GM23338 (cell line): ENCODE data around the gene COL18A1. TPM values are rescaled to one million over a fixed set of nuclear protein-coding genes. Genes with fewer than 3 reads are reported as not detected.

Source experiments
- EZH2 ChIP-seq: fragments of 200-600 bp; sonication (generic); IDR thresholded peaks from one replicate; pipeline ENCODE4 v1.8.0; 2017; ENCODE audit warnings: antibody characterized with exemption, mild to moderate bottlenecking, low read depth; ENCODE audit not compliant: unreplicated experiment
- POLR2AphosphoS5 ChIP-seq: IDR thresholded peaks from 2 replicates; pipeline ENCODE4 v1.6.1; 2016; ENCODE audit warnings: antibody characterized with exemption, low read depth
- STAT1 ChIP-seq: IDR thresholded peaks from one replicate; pipeline ENCODE4 v1.6.1; 2016; ENCODE audit warnings: antibody characterized with exemption; ENCODE audit not compliant: unreplicated experiment
- ZNF114 ChIP-seq: fragments of 250-450 bp; sonication (Bioruptor Pico); IDR thresholded peaks from 2 replicates; pipeline ENCODE4 v1.5.0; 2020; ENCODE audit warnings: mild to moderate bottlenecking, moderate library complexity
- ZNF331 ChIP-seq: fragments of 250-450 bp; sonication (Bioruptor Pico); IDR thresholded peaks from 2 replicates; pipeline ENCODE4 v1.5.0; 2020; ENCODE audit warnings: low read depth, mild to moderate bottlenecking, moderate library complexity
- polyA plus RNA-seq: library from polyadenylated mRNA; unstranded; fragments of >200 nt; fragmentation: Nextera tagmentation; extraction: Ambion mirVana; gene quantifications from 2 replicates; pipeline ENCODE4 v1.2.1, GENCODE V29; 2016
- total RNA-seq: library from RNA; depleted of rRNA; stranded (reverse); fragments of >200 nt; shearing (Covaris generic); gene quantifications from 2 replicates; pipeline ENCODE4 v1.2.3, GENCODE V29; 2014
- TF ChIP-seq, protein P1 (sequence below): fragments of 250-450 bp; sonication (Bioruptor Pico); IDR thresholded peaks from 2 replicates; pipeline ENCODE4 v1.5.0; 2020; ENCODE audit warnings: mild to moderate bottlenecking, moderate library complexity
- TF ChIP-seq, protein P2 (sequence below): IDR thresholded peaks from one replicate; pipeline ENCODE4 v1.6.1; 2018; ENCODE audit warnings: antibody characterized with exemption; ENCODE audit not compliant: unreplicated experiment
- TF ChIP-seq, protein P3 (sequence below): IDR thresholded peaks from 2 replicates; pipeline ENCODE4 v1.6.1; 2016; ENCODE audit warnings: antibody characterized with exemption

COL18A1 gene
- total and polyA plus RNA-seq, 2 experiments from 2014 or later, result 38.4 to 430 TPM

DNA sequence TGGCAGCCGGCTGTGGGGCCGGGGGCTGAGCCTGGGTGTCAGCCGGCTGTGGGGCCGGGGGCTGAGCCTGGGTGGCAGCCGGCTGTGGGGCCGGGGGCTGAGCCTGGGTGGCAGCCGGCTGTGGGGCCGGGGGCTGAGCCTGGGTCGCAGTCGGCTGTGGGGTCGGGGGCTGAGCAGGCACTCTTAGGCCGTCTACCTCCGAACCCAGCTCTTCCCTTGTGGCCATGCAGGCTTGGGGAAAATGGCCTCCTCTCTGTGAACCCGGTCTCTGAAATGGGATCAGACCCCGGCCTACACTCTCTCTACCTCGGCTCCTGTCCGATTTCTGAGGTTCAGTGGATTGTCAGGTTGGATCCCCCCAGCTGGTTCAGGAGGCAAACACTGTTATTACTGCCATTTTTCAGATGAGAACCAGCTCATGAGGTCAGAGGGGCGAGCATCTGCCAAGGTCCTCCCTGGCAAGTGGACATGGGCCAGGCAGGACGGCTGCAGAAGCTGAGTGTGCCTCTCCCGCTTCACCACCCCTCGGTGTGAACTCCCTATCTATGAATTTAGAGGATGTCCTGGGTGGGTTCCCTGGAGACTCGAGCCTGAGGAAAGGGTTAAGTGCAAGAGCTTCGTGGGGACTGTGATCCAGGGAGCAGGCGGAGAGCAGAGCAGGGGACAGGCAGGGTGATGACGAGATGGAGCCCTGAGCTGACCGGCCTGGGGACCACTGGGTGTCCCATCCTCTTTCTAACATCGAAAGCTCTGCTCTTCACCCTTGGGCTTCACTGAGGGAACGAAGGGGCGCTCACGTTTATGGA lies 10.9 kb upstream of the COL18A1 start (continued):
- TF ChIP-seq, protein P1, sequence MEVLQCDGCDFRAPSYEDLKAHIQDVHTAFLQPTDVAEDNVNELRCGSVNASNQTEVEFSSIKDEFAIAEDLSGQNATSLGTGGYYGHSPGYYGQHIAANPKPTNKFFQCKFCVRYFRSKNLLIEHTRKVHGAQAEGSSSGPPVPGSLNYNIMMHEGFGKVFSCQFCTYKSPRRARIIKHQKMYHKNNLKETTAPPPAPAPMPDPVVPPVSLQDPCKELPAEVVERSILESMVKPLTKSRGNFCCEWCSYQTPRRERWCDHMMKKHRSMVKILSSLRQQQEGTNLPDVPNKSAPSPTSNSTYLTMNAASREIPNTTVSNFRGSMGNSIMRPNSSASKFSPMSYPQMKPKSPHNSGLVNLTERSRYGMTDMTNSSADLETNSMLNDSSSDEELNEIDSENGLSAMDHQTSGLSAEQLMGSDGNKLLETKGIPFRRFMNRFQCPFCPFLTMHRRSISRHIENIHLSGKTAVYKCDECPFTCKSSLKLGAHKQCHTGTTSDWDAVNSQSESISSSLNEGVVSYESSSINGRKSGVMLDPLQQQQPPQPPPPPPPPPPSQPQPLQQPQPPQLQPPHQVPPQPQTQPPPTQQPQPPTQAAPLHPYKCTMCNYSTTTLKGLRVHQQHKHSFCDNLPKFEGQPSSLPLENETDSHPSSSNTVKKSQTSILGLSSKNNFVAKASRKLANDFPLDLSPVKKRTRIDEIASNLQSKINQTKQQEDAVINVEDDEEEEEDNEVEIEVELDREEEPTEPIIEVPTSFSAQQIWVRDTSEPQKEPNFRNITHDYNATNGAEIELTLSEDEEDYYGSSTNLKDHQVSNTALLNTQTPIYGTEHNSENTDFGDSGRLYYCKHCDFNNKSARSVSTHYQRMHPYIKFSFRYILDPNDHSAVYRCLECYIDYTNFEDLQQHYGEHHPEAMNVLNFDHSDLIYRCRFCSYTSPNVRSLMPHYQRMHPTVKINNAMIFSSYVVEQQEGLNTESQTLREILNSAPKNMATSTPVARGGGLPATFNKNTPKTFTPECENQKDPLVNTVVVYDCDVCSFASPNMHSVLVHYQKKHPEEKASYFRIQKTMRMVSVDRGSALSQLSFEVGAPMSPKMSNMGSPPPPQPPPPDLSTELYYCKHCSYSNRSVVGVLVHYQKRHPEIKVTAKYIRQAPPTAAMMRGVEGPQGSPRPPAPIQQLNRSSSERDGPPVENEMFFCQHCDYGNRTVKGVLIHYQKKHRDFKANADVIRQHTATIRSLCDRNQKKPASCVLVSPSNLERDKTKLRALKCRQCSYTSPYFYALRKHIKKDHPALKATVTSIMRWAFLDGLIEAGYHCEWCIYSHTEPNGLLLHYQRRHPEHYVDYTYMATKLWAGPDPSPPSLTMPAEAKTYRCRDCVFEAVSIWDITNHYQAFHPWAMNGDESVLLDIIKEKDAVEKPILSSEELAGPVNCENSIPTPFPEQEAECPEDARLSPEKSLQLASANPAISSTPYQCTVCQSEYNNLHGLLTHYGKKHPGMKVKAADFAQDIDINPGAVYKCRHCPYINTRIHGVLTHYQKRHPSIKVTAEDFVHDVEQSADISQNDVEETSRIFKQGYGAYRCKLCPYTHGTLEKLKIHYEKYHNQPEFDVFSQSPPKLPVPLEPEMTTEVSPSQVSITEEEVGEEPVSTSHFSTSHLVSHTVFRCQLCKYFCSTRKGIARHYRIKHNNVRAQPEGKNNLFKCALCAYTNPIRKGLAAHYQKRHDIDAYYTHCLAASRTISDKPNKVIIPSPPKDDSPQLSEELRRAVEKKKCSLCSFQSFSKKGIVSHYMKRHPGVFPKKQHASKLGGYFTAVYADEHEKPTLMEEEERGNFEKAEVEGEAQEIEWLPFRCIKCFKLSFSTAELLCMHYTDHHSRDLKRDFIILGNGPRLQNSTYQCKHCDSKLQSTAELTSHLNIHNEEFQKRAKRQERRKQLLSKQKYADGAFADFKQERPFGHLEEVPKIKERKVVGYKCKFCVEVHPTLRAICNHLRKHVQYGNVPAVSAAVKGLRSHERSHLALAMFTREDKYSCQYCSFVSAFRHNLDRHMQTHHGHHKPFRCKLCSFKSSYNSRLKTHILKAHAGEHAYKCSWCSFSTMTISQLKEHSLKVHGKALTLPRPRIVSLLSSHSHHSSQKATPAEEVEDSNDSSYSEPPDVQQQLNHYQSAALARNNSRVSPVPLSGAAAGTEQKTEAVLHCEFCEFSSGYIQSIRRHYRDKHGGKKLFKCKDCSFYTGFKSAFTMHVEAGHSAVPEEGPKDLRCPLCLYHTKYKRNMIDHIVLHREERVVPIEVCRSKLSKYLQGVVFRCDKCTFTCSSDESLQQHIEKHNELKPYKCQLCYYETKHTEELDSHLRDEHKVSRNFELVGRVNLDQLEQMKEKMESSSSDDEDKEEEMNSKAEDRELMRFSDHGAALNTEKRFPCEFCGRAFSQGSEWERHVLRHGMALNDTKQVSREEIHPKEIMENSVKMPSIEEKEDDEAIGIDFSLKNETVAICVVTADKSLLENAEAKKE (CRISPR knock-in tag), result no peak
- TF ChIP-seq ZNF114 (CRISPR knock-in tag) (no peak), STAT1 (no peak), ZNF331 (CRISPR knock-in tag) (no peak), EZH2 (no peak), POLR2AphosphoS5 (no peak)
- TF ChIP-seq, protein P2, sequence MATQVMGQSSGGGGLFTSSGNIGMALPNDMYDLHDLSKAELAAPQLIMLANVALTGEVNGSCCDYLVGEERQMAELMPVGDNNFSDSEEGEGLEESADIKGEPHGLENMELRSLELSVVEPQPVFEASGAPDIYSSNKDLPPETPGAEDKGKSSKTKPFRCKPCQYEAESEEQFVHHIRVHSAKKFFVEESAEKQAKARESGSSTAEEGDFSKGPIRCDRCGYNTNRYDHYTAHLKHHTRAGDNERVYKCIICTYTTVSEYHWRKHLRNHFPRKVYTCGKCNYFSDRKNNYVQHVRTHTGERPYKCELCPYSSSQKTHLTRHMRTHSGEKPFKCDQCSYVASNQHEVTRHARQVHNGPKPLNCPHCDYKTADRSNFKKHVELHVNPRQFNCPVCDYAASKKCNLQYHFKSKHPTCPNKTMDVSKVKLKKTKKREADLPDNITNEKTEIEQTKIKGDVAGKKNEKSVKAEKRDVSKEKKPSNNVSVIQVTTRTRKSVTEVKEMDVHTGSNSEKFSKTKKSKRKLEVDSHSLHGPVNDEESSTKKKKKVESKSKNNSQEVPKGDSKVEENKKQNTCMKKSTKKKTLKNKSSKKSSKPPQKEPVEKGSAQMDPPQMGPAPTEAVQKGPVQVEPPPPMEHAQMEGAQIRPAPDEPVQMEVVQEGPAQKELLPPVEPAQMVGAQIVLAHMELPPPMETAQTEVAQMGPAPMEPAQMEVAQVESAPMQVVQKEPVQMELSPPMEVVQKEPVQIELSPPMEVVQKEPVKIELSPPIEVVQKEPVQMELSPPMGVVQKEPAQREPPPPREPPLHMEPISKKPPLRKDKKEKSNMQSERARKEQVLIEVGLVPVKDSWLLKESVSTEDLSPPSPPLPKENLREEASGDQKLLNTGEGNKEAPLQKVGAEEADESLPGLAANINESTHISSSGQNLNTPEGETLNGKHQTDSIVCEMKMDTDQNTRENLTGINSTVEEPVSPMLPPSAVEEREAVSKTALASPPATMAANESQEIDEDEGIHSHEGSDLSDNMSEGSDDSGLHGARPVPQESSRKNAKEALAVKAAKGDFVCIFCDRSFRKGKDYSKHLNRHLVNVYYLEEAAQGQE, result no peak
- TF ChIP-seq, protein P3, sequence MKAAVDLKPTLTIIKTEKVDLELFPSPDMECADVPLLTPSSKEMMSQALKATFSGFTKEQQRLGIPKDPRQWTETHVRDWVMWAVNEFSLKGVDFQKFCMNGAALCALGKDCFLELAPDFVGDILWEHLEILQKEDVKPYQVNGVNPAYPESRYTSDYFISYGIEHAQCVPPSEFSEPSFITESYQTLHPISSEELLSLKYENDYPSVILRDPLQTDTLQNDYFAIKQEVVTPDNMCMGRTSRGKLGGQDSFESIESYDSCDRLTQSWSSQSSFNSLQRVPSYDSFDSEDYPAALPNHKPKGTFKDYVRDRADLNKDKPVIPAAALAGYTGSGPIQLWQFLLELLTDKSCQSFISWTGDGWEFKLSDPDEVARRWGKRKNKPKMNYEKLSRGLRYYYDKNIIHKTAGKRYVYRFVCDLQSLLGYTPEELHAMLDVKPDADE, result no peak
